ENCODE results near the gene TSPAN3. TPM values are rescaled to one million over a fixed set of nuclear protein-coding genes. Genes with fewer than 3 reads are reported as not detected.
A peak's percentile ranks its signal among the peaks of the same experiment; 100 is the strongest.

TSPAN3 gene
- total and polyA plus RNA-seq, 2 donors (not counting 1 experiment from before 2014, with no cell fraction given) = 109 to 130 TPM

- intact Hi-C loops (cut with micrococcal nuclease) = no loop called here
- Histone ChIP-seq H3K4me1 (ENCODE audit: control insufficient read depth in 2 of 2, insufficient read depth in 2 of 2, low read length in 2 of 2) (peaks cover 67 to 87% of the 10 kb centered on the region in 2 donors), H3K9me3 (ENCODE audit: control extremely low read depth in 1 of 3, control insufficient read depth in 2 of 3, insufficient read depth in 1 of 3, low read length in 2 of 3) (no peaks in the 10 kb centered on the region), H3K9ac (ENCODE audit: low read length) (no peak overlapping the region), H3K27me3 (replicated peaks in 1 of 4; ENCODE audit: control extremely low read depth in 1 of 4, control insufficient read depth in 3 of 4, insufficient read depth in 4 of 4, low read length in 3 of 4) (no peaks in the 10 kb centered on the region), H3K4me2 (replicated peaks; ENCODE audit: low read depth, low read length, poor library complexity, severe bottlenecking) (peak overlapping the region; percentile 20), H2AFZ (ENCODE audit: insufficient read depth, low read depth, low read length, poor library complexity, severe bottlenecking) (no peak overlapping the region), H3K36me3 (replicated peaks in 1 of 2; ENCODE audit: control extremely low read depth in 1 of 2, control insufficient read depth in 1 of 2, extremely low read depth in 1 of 2, insufficient read depth in 2 of 2, low read length in 1 of 2) (peaks cover 0 to 23% of the 10 kb centered on the region in 2 experiments), H3K4me3 (ENCODE audit: control extremely low read depth in 1 of 5, extremely low read depth in 1 of 5, insufficient read depth in 1 of 5, low read depth in 2 of 5, low read length in 4 of 5) (no peak overlapping the region), H4K20me1 (ENCODE audit: control insufficient read depth, insufficient read depth, low read length, poor library complexity, severe bottlenecking) (peaks cover 44% of the 10 kb centered on the region), H3K79me2 (ENCODE audit: control insufficient read depth, insufficient read depth, low read length) (peaks cover 96% of the 10 kb centered on the region), H3K27ac (ENCODE audit: low read length in 2 of 2) (peak overlapping the region in 1 of 2 donors; percentile 84)
- ChIA-PET CTCF (interaction anchor here (0.8 to 0.9 kb wide), 2 partner anchors 40 to 44 kb away, joined by 3 read pairs; no protein-coding TSS in a partner anchor), POLR2A (no interaction called here)
- ATAC-seq (ENCODE audit: low read depth) (no peak), DNase-seq (no peak)
- H3K4me1 Mint-ChIP-seq = peaks cover 80% of the 10 kb centered on the region
- TF ChIP-seq EZH2 (IDR thresholded peaks at IDR 0.05; ENCODE audit: borderline replicate concordance, insufficient read depth, low read depth, low read length, poor library complexity, severe bottlenecking) (no peak), CTCF (IDR thresholded peaks at IDR 0.05) (no peak)
- no peak overlapping the region for H3K4me3 Mint-ChIP-seq
- no peaks in the 10 kb centered on the region for H3K27me3 Mint-ChIP-seq
- H3K9me3 Mint-ChIP-seq (ENCODE audit: insufficient read depth) = no peaks in the 10 kb centered on the region
- no peak overlapping the region for H3K27ac Mint-ChIP-seq
Observed at GRCh38 chr15:77063249-77063648, 7.7 kb downstream of the TSPAN3 start.

- Histone ChIP-seq H3K27ac (ENCODE audit: low read length in 2 of 2) (peak overlapping the region; percentile 11 to 48), H2AFZ (ENCODE audit: insufficient read depth, low read depth, low read length, poor library complexity, severe bottlenecking) (no peak overlapping the region), H3K9ac (ENCODE audit: low read length) (peak overlapping the region; percentile 37), H3K36me3 (replicated peaks in 1 of 2; ENCODE audit: control extremely low read depth in 1 of 2, control insufficient read depth in 1 of 2, extremely low read depth in 1 of 2, insufficient read depth in 2 of 2, low read length in 1 of 2) (peaks cover 0 to 35% of the 10 kb centered on the region in 2 experiments), H3K27me3 (replicated peaks in 1 of 4; ENCODE audit: control extremely low read depth in 1 of 4, control insufficient read depth in 3 of 4, insufficient read depth in 4 of 4, low read length in 3 of 4) (no peaks in the 10 kb centered on the region), H4K20me1 (ENCODE audit: control insufficient read depth, insufficient read depth, low read length, poor library complexity, severe bottlenecking) (peaks cover 68% of the 10 kb centered on the region), H3K4me2 (replicated peaks; ENCODE audit: low read depth, low read length, poor library complexity, severe bottlenecking) (peak overlapping the region; percentile 51), H3K9me3 (ENCODE audit: control extremely low read depth in 1 of 3, control insufficient read depth in 2 of 3, insufficient read depth in 1 of 3, low read length in 2 of 3) (no peaks in the 10 kb centered on the region), H3K4me1 (ENCODE audit: control insufficient read depth in 2 of 2, insufficient read depth in 2 of 2, low read length in 2 of 2) (peaks cover 66 to 81% of the 10 kb centered on the region in 2 donors), H3K4me3 (ENCODE audit: control extremely low read depth in 1 of 5, extremely low read depth in 1 of 5, insufficient read depth in 1 of 5, low read depth in 2 of 5, low read length in 4 of 5) (peak overlapping the region in 1 of 5 experiments; percentile 9), H3K79me2 (ENCODE audit: control insufficient read depth, insufficient read depth, low read length) (peaks cover 100% of the 10 kb centered on the region)
- POLR2A ChIA-PET = no interaction called here
- intact Hi-C loops (cut with micrococcal nuclease) = no loop called here
- Mint-ChIP-seq H3K4me3 (peak overlapping the region; percentile 49), H3K9me3 (ENCODE audit: insufficient read depth) (no peaks in the 10 kb centered on the region), H3K27ac (peak overlapping the region; percentile 44), H3K27me3 (no peaks in the 10 kb centered on the region), H3K4me1 (peaks cover 83% of the 10 kb centered on the region)
- no peak for DNase-seq
- CTCF ChIA-PET = interaction anchor here (0.7 to 3.1 kb wide), 6 partner anchors 10 to 483 kb away, joined by 3 to 9 read pairs (median 7); no protein-coding TSS in a partner anchor
- no peak for ATAC-seq (ENCODE audit: low read depth)
- TF ChIP-seq EZH2 (IDR thresholded peaks at IDR 0.05; ENCODE audit: borderline replicate concordance, insufficient read depth, low read depth, low read length, poor library complexity, severe bottlenecking) = no peak
- TF ChIP-seq CTCF (IDR thresholded peaks at IDR 0.05) = no peak
Observed at GRCh38 chr15:77060546-77060945, 10.4 kb downstream of the TSPAN3 start.

Data from B cell (primary cell).